HuH-7 (cell line): ENCODE data around the gene EMD.
A peak's percentile ranks its signal among the peaks of the same experiment; 100 is the strongest.
"Not testable (repeated sequence)": the region's sequence is repeated elsewhere in the genome, so short reads cannot be mapped to it uniquely, and the experiment has no call there.

Source experiments
- DNase-seq: peaks from one replicate; pipeline ENCODE4 v3.0.0; 2011; ENCODE audit warnings: low spot score

Gene EMD

GRCh38 chrX:154396363-154396762 lies 17.3 kb downstream of the EMD start:
- not testable (repeated sequence) for DNase-seq

GRCh38 chrX:154396973-154397887 lies 18.1 kb downstream of the EMD start:
- peak; percentile 69 for DNase-seq

- peak; percentile 96 for DNase-seq
Measured at GRCh38 chrX:154397888-154398667, 19.0 kb downstream of the EMD start, which contains the start of gene RPL10. TSS of gene RPL10 (plus strand) at chrX:154398377. CDS start at chrX:154398520, 143 bp downstream.

GRCh38 chrX:154398668-154399526 lies 19.8 kb downstream of the EMD start:
- DNase-seq = peak; percentile 38

- DNase-seq = no peak
Measured at GRCh38 chrX:154399527-154400368, 20.7 kb downstream of the EMD start.

GRCh38 chrX:154400369-154400817 lies 21.3 kb downstream of the EMD start:
- not testable (repeated sequence) for DNase-seq

GRCh38 chrX:154401045-154401799 lies 22.1 kb downstream of the EMD start:
- peak; percentile 23 for DNase-seq

- DNase-seq = no peak
Measured at GRCh38 chrX:154401918-154402621, 23.0 kb downstream of the EMD start.

- no peak for DNase-seq
Measured at GRCh38 chrX:154402622-154403127, 23.6 kb downstream of the EMD start.

GRCh38 chrX:154403192-154403591 lies 24.1 kb downstream of the EMD start:
- no peak for DNase-seq

GRCh38 chrX:154403858-154404257 lies 24.8 kb downstream of the EMD start:
- DNase-seq = no peak

GRCh38 chrX:154404625-154405192 lies 25.6 kb downstream of the EMD start:
- DNase-seq = no peak

- no peak for DNase-seq
Measured at GRCh38 chrX:154408659-154409221, 29.6 kb downstream of the EMD start.

- DNase-seq = no peak
Measured at GRCh38 chrX:154409222-154409871, 30.3 kb downstream of the EMD start, which contains the start of gene DNASE1L1. TSS of gene DNASE1L1 (minus strand) at chrX:154409254. CDS start at chrX:154405568, 3,686 bp downstream.

- peak; percentile 71 for DNase-seq
Measured at GRCh38 chrX:154411981-154412340, 32.9 kb downstream of the EMD start.

- DNase-seq = no peak
Measured at GRCh38 chrX:154412468-154412867, 33.4 kb downstream of the EMD start.

GRCh38 chrX:154413142-154413541 lies 34.0 kb downstream of the EMD start:
- no peak for DNase-seq

- no peak for DNase-seq
Measured at GRCh38 chrX:154417157-154417556, 38.1 kb downstream of the EMD start.
